ENCODE measurements around the gene ZNF277. TPM values are rescaled to one million over a fixed set of nuclear protein-coding genes. Genes with fewer than 3 reads are reported as not detected.

Gene ZNF277
- total and polyA plus RNA-seq, 2 experiments from 2014 or later = 10.0 to 34.6 TPM

GRCh38 chr7:112266595-112267270 lies 60.2 kb downstream of the ZNF277 start:
- Histone ChIP-seq H4K20me1 (ENCODE audit: insufficient read depth, poor library complexity, severe bottlenecking) (no peaks in the 10 kb centered on the region), H3K27me3 (no peaks in the 10 kb centered on the region), H3K9me3 (ENCODE audit: low read depth) (no peaks in the 10 kb centered on the region), H2AFZ (no peak overlapping the region), H3K36me3 (replicated peaks; ENCODE audit: insufficient read depth, low read depth) (no peaks in the 10 kb centered on the region), H3K4me1 (ENCODE audit: insufficient read depth) (peaks cover 7% of the 10 kb centered on the region), H3K27ac (no peak overlapping the region), H3K4me2 (no peak overlapping the region), H3K79me2 (peaks cover 25% of the 10 kb centered on the region), H3K4me3 (no peak overlapping the region), H3K9me2 (replicated peaks; ENCODE audit: insufficient read depth) (no peaks in the 10 kb centered on the region)
- DNase-seq (ENCODE audit: low spot score) = no peak
- WGBS (ENCODE audit: low lambda C conversion rate, missing lambda C conversion rate) = 50% methylated on average over 5 of the region's 5 CpGs
- TF ChIP-seq EZH2 (IDR thresholded peaks at IDR 0.05; ENCODE audit: borderline replicate concordance) (no peak), CTCF (IDR thresholded peaks at IDR 0.05; ENCODE audit: poor library complexity) (no peak)

GRCh38 chr7:112267944-112268691 lies 61.6 kb downstream of the ZNF277 start:
- peaks cover 7% of the 10 kb centered on the region for H3K4me1 ChIP-seq (ENCODE audit: insufficient read depth)
- no peaks in the 10 kb centered on the region for H3K9me2 ChIP-seq (replicated peaks; ENCODE audit: insufficient read depth)
- no peak overlapping the region for H2AFZ ChIP-seq
- TF ChIP-seq EZH2phosphoT487 (IDR thresholded peaks at IDR 0.05; ENCODE audit: low read depth, severe bottlenecking, unreplicated experiment) (no peak), CTCF (IDR thresholded peaks at IDR 0.05; ENCODE audit: poor library complexity) (no peak), EZH2 (IDR thresholded peaks at IDR 0.05; ENCODE audit: borderline replicate concordance) (no peak)
- no peaks in the 10 kb centered on the region for H4K20me1 ChIP-seq (ENCODE audit: insufficient read depth, poor library complexity, severe bottlenecking)
- no peak overlapping the region for H3K4me3 ChIP-seq
- peaks cover 29% of the 10 kb centered on the region for H3K79me2 ChIP-seq
- DNase-seq (ENCODE audit: low spot score) = no peak
- no peaks in the 10 kb centered on the region for H3K36me3 ChIP-seq (replicated peaks; ENCODE audit: insufficient read depth, low read depth)
- no peak overlapping the region for H3K27ac ChIP-seq
- whole genome bisulfite sequencing (ENCODE audit: low lambda C conversion rate, missing lambda C conversion rate) = 92% methylated on average over 1 of the region's 1 CpG
- H3K4me2 ChIP-seq = no peak overlapping the region
- no peaks in the 10 kb centered on the region for H3K27me3 ChIP-seq
- no peaks in the 10 kb centered on the region for H3K9me3 ChIP-seq (ENCODE audit: low read depth)

GRCh38 chr7:112271162-112271561 lies 64.7 kb downstream of the ZNF277 start:
- no peak overlapping the region for H3K27ac ChIP-seq
- 71% methylated on average over 2 of the region's 2 CpGs for WGBS (ENCODE audit: low lambda C conversion rate, missing lambda C conversion rate)
- H3K4me2 ChIP-seq = no peak overlapping the region
- no peaks in the 10 kb centered on the region for H3K36me3 ChIP-seq (replicated peaks; ENCODE audit: insufficient read depth, low read depth)
- TF ChIP-seq EZH2phosphoT487 (IDR thresholded peaks at IDR 0.05; ENCODE audit: low read depth, severe bottlenecking, unreplicated experiment) (no peak), CTCF (IDR thresholded peaks at IDR 0.05; ENCODE audit: poor library complexity) (no peak), EZH2 (IDR thresholded peaks at IDR 0.05; ENCODE audit: borderline replicate concordance) (no peak)
- peaks cover 21% of the 10 kb centered on the region for H3K79me2 ChIP-seq
- H3K4me3 ChIP-seq = no peak overlapping the region
- no peaks in the 10 kb centered on the region for H3K27me3 ChIP-seq
- H3K9me2 ChIP-seq (replicated peaks; ENCODE audit: insufficient read depth) = no peaks in the 10 kb centered on the region
- no peaks in the 10 kb centered on the region for H3K4me1 ChIP-seq (ENCODE audit: insufficient read depth)
- H3K9me3 ChIP-seq (ENCODE audit: low read depth) = no peaks in the 10 kb centered on the region
- no peak for DNase-seq (ENCODE audit: low spot score)
- no peaks in the 10 kb centered on the region for H4K20me1 ChIP-seq (ENCODE audit: insufficient read depth, poor library complexity, severe bottlenecking)
- H2AFZ ChIP-seq = no peak overlapping the region

Measured in hepatocyte (in vitro differentiated cells).